Measurements from ENCODE around the gene RAB31.

DNA sequence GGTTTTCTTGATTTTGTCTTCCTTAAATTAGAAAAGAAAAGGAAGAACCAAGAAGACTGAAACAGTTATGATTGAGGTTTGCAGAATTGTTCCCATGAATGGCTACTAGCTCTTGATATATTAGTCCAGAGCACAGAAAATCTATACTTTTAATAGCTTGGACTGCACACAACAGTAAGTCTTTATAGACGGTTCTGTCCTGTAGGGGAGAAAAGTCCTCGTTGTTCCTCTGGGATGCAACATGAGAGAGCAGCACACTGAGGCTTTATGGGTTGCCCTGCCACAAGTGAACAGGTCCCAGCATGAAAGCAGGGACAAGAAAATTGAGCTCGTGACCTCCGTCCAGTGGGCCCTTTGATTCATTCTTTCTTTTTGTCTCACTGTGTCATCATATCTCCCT is 41.5 kb downstream of the RAB31 start:
- TF ChIP-seq, protein P1, sequence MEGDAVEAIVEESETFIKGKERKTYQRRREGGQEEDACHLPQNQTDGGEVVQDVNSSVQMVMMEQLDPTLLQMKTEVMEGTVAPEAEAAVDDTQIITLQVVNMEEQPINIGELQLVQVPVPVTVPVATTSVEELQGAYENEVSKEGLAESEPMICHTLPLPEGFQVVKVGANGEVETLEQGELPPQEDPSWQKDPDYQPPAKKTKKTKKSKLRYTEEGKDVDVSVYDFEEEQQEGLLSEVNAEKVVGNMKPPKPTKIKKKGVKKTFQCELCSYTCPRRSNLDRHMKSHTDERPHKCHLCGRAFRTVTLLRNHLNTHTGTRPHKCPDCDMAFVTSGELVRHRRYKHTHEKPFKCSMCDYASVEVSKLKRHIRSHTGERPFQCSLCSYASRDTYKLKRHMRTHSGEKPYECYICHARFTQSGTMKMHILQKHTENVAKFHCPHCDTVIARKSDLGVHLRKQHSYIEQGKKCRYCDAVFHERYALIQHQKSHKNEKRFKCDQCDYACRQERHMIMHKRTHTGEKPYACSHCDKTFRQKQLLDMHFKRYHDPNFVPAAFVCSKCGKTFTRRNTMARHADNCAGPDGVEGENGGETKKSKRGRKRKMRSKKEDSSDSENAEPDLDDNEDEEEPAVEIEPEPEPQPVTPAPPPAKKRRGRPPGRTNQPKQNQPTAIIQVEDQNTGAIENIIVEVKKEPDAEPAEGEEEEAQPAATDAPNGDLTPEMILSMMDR (IDR thresholded peaks at IDR 0.05) = no peak
- no peak for TF ChIP-seq POLR2A (IDR thresholded peaks at IDR 0.05)

Measured in lower leg skin (tissue), 3 donors.